ENCODE measurements around the gene ADPRH. TPM values are rescaled to one million over a fixed set of nuclear protein-coding genes. Genes with fewer than 3 reads are reported as not detected.

Gene ADPRH
- total RNA-seq, 2 donors from 2014 or later: 7.8 to 11.8 TPM

DNA sequence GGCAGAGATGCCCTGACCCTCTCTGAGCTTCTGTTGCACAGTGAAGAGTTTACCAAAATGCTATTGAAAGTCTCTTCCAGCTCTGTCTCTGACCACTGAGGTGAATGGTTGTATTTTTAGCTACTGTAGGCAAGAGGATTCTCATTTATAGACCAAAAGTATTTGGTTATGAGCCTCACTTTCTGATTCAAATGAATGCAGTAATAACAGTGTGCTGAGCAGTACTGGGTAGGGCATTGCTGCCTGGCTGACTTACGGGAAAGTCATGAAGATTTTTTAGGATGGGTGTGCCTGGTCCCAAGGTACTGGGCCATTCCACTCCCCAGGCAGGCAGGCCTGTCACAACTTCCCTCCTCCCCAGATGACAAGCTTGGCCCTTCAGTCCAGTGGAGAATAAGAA is 33.9 kb downstream of the ADPRH start:
- 96% methylated on average over 1 of the region's 1 CpG; no CpG with 5 or more reads in 1 of the 2 experiments for WGBS, 2 experiments (ENCODE audit: insufficient coverage in 1 of 2, insufficient read length in 1 of 2)
- no peak overlapping the region for H3K27ac Mint-ChIP-seq

DNA sequence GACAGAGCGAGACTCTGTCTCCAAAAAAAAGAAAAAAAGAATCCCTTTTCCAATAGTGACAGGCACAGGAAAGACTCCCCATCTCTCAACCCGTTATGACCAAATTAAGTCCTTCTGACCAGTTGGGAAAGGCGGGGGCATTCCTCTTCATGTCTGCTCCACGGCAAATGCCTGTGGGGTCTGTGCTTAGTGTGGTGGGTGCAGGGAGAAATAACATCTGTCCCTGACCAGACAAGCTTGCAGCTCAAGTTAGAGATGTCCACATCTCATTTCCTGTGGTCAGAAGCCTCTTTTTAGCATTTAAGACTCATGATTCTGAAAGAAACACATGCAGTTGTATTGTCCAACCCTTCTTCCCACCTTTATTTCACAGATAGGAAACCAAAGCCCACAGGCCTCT is 34.6 kb downstream of the ADPRH start:
- H3K4me3 Mint-ChIP-seq: no peak overlapping the region
- H3K27me3 ChIP-seq (ENCODE audit: control insufficient read depth, insufficient read depth, low read length, poor library complexity, severe bottlenecking): no peaks in the 10 kb centered on the region
- 91 to 100% methylated on average over 2 to 4 of the region's 4 CpGs for WGBS, 2 experiments (ENCODE audit: insufficient coverage in 1 of 2, insufficient read length in 1 of 2)
- no peaks in the 10 kb centered on the region for H3K9me3 ChIP-seq (ENCODE audit: control insufficient read depth, low read length)
- no peaks in the 10 kb centered on the region for H3K36me3 ChIP-seq (ENCODE audit: control insufficient read depth, insufficient read depth, low read length)
- TF ChIP-seq CTCF (conservative IDR thresholded peaks at IDR 0.05): no peak
- peaks cover 4% of the 10 kb centered on the region for H3K4me1 ChIP-seq (ENCODE audit: control insufficient read depth, insufficient read depth, low read length)
- no peak overlapping the region for H3K9ac ChIP-seq (ENCODE audit: extremely low read depth, low read length, poor library complexity, severe bottlenecking)
- H3K27ac Mint-ChIP-seq: no peak overlapping the region
- DNase-seq: no peak
- H3K9me3 Mint-ChIP-seq: peaks cover 4% of the 10 kb centered on the region
- no peak overlapping the region for H3K27ac ChIP-seq (ENCODE audit: low read depth, low read length)
- H3K27me3 Mint-ChIP-seq (ENCODE audit: insufficient read depth): no peaks in the 10 kb centered on the region
- no peak overlapping the region for H3K4me3 ChIP-seq (ENCODE audit: low read length)
- H3K36me3 Mint-ChIP-seq (ENCODE audit: low read depth): no peaks in the 10 kb centered on the region
- H3K4me1 Mint-ChIP-seq: peaks cover 7% of the 10 kb centered on the region

More for the DNA sequence above, 33.9 kb downstream of the ADPRH start:
- Histone ChIP-seq H3K27ac (ENCODE audit: low read depth, low read length) (no peak overlapping the region), H3K4me1 (ENCODE audit: control insufficient read depth, insufficient read depth, low read length) (peaks cover 4% of the 10 kb centered on the region), H3K27me3 (ENCODE audit: control insufficient read depth, insufficient read depth, low read length, poor library complexity, severe bottlenecking) (no peaks in the 10 kb centered on the region), H3K9me3 (ENCODE audit: control insufficient read depth, low read length) (no peaks in the 10 kb centered on the region), H3K4me3 (ENCODE audit: low read length) (no peak overlapping the region), H3K9ac (ENCODE audit: extremely low read depth, low read length, poor library complexity, severe bottlenecking) (no peak overlapping the region), H3K36me3 (ENCODE audit: control insufficient read depth, insufficient read depth, low read length) (no peaks in the 10 kb centered on the region)
- DNase-seq: no peak
- no peaks in the 10 kb centered on the region for H3K36me3 Mint-ChIP-seq (ENCODE audit: low read depth)
- H3K4me1 Mint-ChIP-seq: peaks cover 7% of the 10 kb centered on the region
- no peaks in the 10 kb centered on the region for H3K27me3 Mint-ChIP-seq (ENCODE audit: insufficient read depth)
- H3K4me3 Mint-ChIP-seq: no peak overlapping the region
- H3K9me3 Mint-ChIP-seq: peaks cover 4% of the 10 kb centered on the region
- TF ChIP-seq CTCF (conservative IDR thresholded peaks at IDR 0.05): no peak

DNA sequence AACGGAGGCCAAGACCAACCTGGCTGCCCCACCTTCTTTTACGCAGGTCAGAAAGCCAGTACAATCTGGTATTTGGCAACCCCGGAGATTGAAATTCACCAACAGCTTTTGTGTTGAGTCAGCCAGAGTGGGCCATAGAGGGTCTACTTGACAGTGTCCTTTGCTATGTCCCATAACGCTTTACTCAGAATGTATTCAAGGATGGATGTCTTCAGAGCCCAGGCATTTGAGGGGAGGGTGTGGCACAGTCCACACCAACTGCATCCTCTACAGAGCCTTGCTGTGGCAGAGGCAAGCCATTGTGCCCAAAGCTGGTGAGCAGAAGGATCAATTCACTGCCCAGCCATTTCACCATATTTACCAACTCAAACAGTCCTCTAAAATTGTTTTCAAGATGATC is 36.8 kb downstream of the ADPRH start:
- H3K27ac ChIP-seq (ENCODE audit: low read depth, low read length): no peak overlapping the region
- Mint-ChIP-seq H3K4me3 (no peak overlapping the region), H3K36me3 (ENCODE audit: low read depth) (no peaks in the 10 kb centered on the region), H3K27me3 (ENCODE audit: insufficient read depth) (peaks cover 2% of the 10 kb centered on the region), H3K4me1 (peaks cover 4% of the 10 kb centered on the region), H3K9me3 (no peaks in the 10 kb centered on the region), H3K27ac (no peak overlapping the region)
- H3K36me3 ChIP-seq (ENCODE audit: control insufficient read depth, insufficient read depth, low read length): no peaks in the 10 kb centered on the region
- no peak for TF ChIP-seq CTCF (conservative IDR thresholded peaks at IDR 0.05)
- WGBS, 2 experiments (ENCODE audit: insufficient coverage in 1 of 2, insufficient read length in 1 of 2): 60 to 74% methylated on average over 3 to 4 of the region's 4 CpGs
- no peaks in the 10 kb centered on the region for H3K4me1 ChIP-seq (ENCODE audit: control insufficient read depth, insufficient read depth, low read length)
- no peak overlapping the region for H3K4me3 ChIP-seq (ENCODE audit: low read length)
- no peak for DNase-seq
- H3K9me3 ChIP-seq (ENCODE audit: control insufficient read depth, low read length): no peaks in the 10 kb centered on the region
- H3K9ac ChIP-seq (ENCODE audit: extremely low read depth, low read length, poor library complexity, severe bottlenecking): no peak overlapping the region
- H3K27me3 ChIP-seq (ENCODE audit: control insufficient read depth, insufficient read depth, low read length, poor library complexity, severe bottlenecking): no peaks in the 10 kb centered on the region

All from endodermal cell (in vitro differentiated cells).